Measurements from ENCODE around the gene HHAT.
"Not testable (repeated sequence)": the region's sequence is repeated elsewhere in the genome, so short reads cannot be mapped to it uniquely, and the experiment has no call there.

Gene HHAT

GRCh38 chr1:210407207-210407886, 78.6 kb downstream of the HHAT start:
- Mint-ChIP-seq H3K9me3 (no peaks in the 10 kb centered on the region), H3K27me3 (ENCODE audit: low read depth) (peaks cover 4% of the 10 kb centered on the region), H3K4me1 (ENCODE audit: low read depth) (no peaks in the 10 kb centered on the region), H3K27ac (no peak overlapping the region), H3K36me3 (ENCODE audit: low read depth) (no peaks in the 10 kb centered on the region), H3K4me3 (no peak overlapping the region)

- no peaks in the 10 kb centered on the region for H3K36me3 Mint-ChIP-seq (ENCODE audit: low read depth)
- no peak overlapping the region for H3K27ac Mint-ChIP-seq
- H3K4me3 Mint-ChIP-seq: no peak overlapping the region
- H3K27me3 Mint-ChIP-seq (ENCODE audit: low read depth): peaks cover 4% of the 10 kb centered on the region
- no peaks in the 10 kb centered on the region for H3K4me1 Mint-ChIP-seq (ENCODE audit: low read depth)
- H3K9me3 Mint-ChIP-seq: no peaks in the 10 kb centered on the region
These were observed 79.2 kb downstream of the HHAT start for GRCh38 chr1:210407887-210408252.

GRCh38 chr1:210412240-210412639, 83.5 kb downstream of the HHAT start:
- Mint-ChIP-seq H3K27me3 (ENCODE audit: low read depth) (no peaks in the 10 kb centered on the region), H3K36me3 (ENCODE audit: low read depth) (no peaks in the 10 kb centered on the region), H3K4me3 (no peak overlapping the region), H3K4me1 (ENCODE audit: low read depth) (no peaks in the 10 kb centered on the region), H3K27ac (no peak overlapping the region), H3K9me3 (no peaks in the 10 kb centered on the region)

- H3K27me3 Mint-ChIP-seq (ENCODE audit: low read depth): no peaks in the 10 kb centered on the region
- H3K27ac Mint-ChIP-seq: no peak overlapping the region
- H3K9me3 Mint-ChIP-seq: no peaks in the 10 kb centered on the region
- H3K4me1 Mint-ChIP-seq (ENCODE audit: low read depth): no peaks in the 10 kb centered on the region
- no peaks in the 10 kb centered on the region for H3K36me3 Mint-ChIP-seq (ENCODE audit: low read depth)
- no peak overlapping the region for H3K4me3 Mint-ChIP-seq
These were observed 85.2 kb downstream of the HHAT start for GRCh38 chr1:210413951-210414350.

GRCh38 chr1:210415846-210416448, 87.2 kb downstream of the HHAT start:
- Mint-ChIP-seq H3K36me3 (ENCODE audit: low read depth) (no peaks in the 10 kb centered on the region), H3K27me3 (ENCODE audit: low read depth) (no peaks in the 10 kb centered on the region), H3K9me3 (no peaks in the 10 kb centered on the region), H3K4me1 (ENCODE audit: low read depth) (no peaks in the 10 kb centered on the region), H3K27ac (no peak overlapping the region), H3K4me3 (no peak overlapping the region)

GRCh38 chr1:210416681-210417080, 88.0 kb downstream of the HHAT start:
- Mint-ChIP-seq H3K27me3 (ENCODE audit: low read depth) (no peaks in the 10 kb centered on the region), H3K4me1 (ENCODE audit: low read depth) (no peaks in the 10 kb centered on the region), H3K9me3 (no peaks in the 10 kb centered on the region), H3K36me3 (ENCODE audit: low read depth) (no peaks in the 10 kb centered on the region), H3K27ac (no peak overlapping the region), H3K4me3 (no peak overlapping the region)

GRCh38 chr1:210417881-210418280, 89.2 kb downstream of the HHAT start:
- Mint-ChIP-seq H3K9me3 (no peaks in the 10 kb centered on the region), H3K36me3 (ENCODE audit: low read depth) (no peaks in the 10 kb centered on the region), H3K27me3 (ENCODE audit: low read depth) (no peaks in the 10 kb centered on the region), H3K27ac (no peak overlapping the region), H3K4me1 (ENCODE audit: low read depth) (no peaks in the 10 kb centered on the region), H3K4me3 (no peak overlapping the region)

GRCh38 chr1:210418863-210419650, 90.4 kb downstream of the HHAT start:
- no peak overlapping the region for H3K4me3 Mint-ChIP-seq
- H3K36me3 Mint-ChIP-seq (ENCODE audit: low read depth): no peaks in the 10 kb centered on the region
- H3K4me1 Mint-ChIP-seq (ENCODE audit: low read depth): no peaks in the 10 kb centered on the region
- H3K9me3 Mint-ChIP-seq: no peaks in the 10 kb centered on the region
- no peak overlapping the region for H3K27ac Mint-ChIP-seq
- H3K27me3 Mint-ChIP-seq (ENCODE audit: low read depth): no peaks in the 10 kb centered on the region

GRCh38 chr1:210426696-210427095, 98.0 kb downstream of the HHAT start:
- not testable (repeated sequence) for H3K36me3 Mint-ChIP-seq (ENCODE audit: low read depth); H3K27ac Mint-ChIP-seq; H3K9me3 Mint-ChIP-seq; H3K4me1 Mint-ChIP-seq (ENCODE audit: low read depth); H3K4me3 Mint-ChIP-seq
- peaks cover 13% of the 10 kb centered on the region for H3K27me3 Mint-ChIP-seq (ENCODE audit: low read depth)

- H3K9me3 Mint-ChIP-seq: no peaks in the 10 kb centered on the region
- H3K27ac Mint-ChIP-seq: no peak overlapping the region
- H3K4me1 Mint-ChIP-seq (ENCODE audit: low read depth): no peaks in the 10 kb centered on the region
- H3K4me3 Mint-ChIP-seq: no peak overlapping the region
- H3K36me3 Mint-ChIP-seq (ENCODE audit: low read depth): no peaks in the 10 kb centered on the region
- H3K27me3 Mint-ChIP-seq (ENCODE audit: low read depth): peaks cover 13% of the 10 kb centered on the region
These were observed 100.0 kb downstream of the HHAT start for GRCh38 chr1:210428696-210429095.

- Mint-ChIP-seq H3K4me1 (ENCODE audit: low read depth) (no peaks in the 10 kb centered on the region), H3K9me3 (no peaks in the 10 kb centered on the region), H3K27me3 (ENCODE audit: low read depth) (no peaks in the 10 kb centered on the region), H3K4me3 (no peak overlapping the region), H3K27ac (no peak overlapping the region), H3K36me3 (ENCODE audit: low read depth) (no peaks in the 10 kb centered on the region)
These were observed 105.5 kb downstream of the HHAT start for GRCh38 chr1:210434223-210434622.

- H3K27ac Mint-ChIP-seq: no peak overlapping the region
These were observed 108.4 kb downstream of the HHAT start for GRCh38 chr1:210437111-210437510.

GRCh38 chr1:210437781-210438180, 109.1 kb downstream of the HHAT start:
- Mint-ChIP-seq H3K36me3 (ENCODE audit: low read depth) (no peaks in the 10 kb centered on the region), H3K4me1 (ENCODE audit: low read depth) (no peaks in the 10 kb centered on the region), H3K4me3 (no peak overlapping the region), H3K27ac (no peak overlapping the region), H3K27me3 (ENCODE audit: low read depth) (no peaks in the 10 kb centered on the region), H3K9me3 (no peaks in the 10 kb centered on the region)

More at GRCh38 chr1:210437111-210437510, 108.4 kb downstream of the HHAT start:
- H3K4me1 Mint-ChIP-seq (ENCODE audit: low read depth): no peaks in the 10 kb centered on the region
- H3K27me3 Mint-ChIP-seq (ENCODE audit: low read depth): no peaks in the 10 kb centered on the region
- H3K36me3 Mint-ChIP-seq (ENCODE audit: low read depth): no peaks in the 10 kb centered on the region
- no peak overlapping the region for H3K4me3 Mint-ChIP-seq
- H3K9me3 Mint-ChIP-seq: no peaks in the 10 kb centered on the region

GRCh38 chr1:210438928-210439841, 110.5 kb downstream of the HHAT start:
- H3K4me1 Mint-ChIP-seq (ENCODE audit: low read depth): no peaks in the 10 kb centered on the region
- no peaks in the 10 kb centered on the region for H3K9me3 Mint-ChIP-seq
- H3K27ac Mint-ChIP-seq: no peak overlapping the region
- H3K4me3 Mint-ChIP-seq: no peak overlapping the region
- no peaks in the 10 kb centered on the region for H3K27me3 Mint-ChIP-seq (ENCODE audit: low read depth)
- no peaks in the 10 kb centered on the region for H3K36me3 Mint-ChIP-seq (ENCODE audit: low read depth)
